Thymus (tissue), 11 donors: Measurements from ENCODE around the gene DDX54. TPM values are rescaled to one million over a fixed set of nuclear protein-coding genes. Genes with fewer than 3 reads are reported as not detected.

Source experiments
- DNase-seq, 9 donors: peaks; one replicate each; pipeline ENCODE4 v3.0.0-alpha.2; 2013; ENCODE audit warnings: low spot score in 9 of 9, low read depth in 6 of 9, missing footprints in 1 of 9
- H3K27ac ChIP-seq, 2 donors: one replicate each; pipeline ENCODE4 v1.5.1; 2013; ENCODE audit warnings: control low read depth in 1 of 2, low read depth in 1 of 2, low read length in 1 of 2, mild to moderate bottlenecking in 1 of 2, moderate library complexity in 1 of 2
- H3K27me3 ChIP-seq, 2 donors: one replicate each; pipeline ENCODE4 v1.5.1; 2013; ENCODE audit warnings: low read length in 1 of 2; ENCODE audit not compliant: control insufficient read depth in 2 of 2, insufficient read depth in 1 of 2
- H3K36me3 ChIP-seq, 2 donors: one replicate each; pipeline ENCODE4 v1.5.1; 2013; ENCODE audit warnings: low read length in 1 of 2, mild to moderate bottlenecking in 1 of 2, moderate library complexity in 1 of 2; ENCODE audit not compliant: control insufficient read depth in 2 of 2, insufficient read depth in 2 of 2
- H3K4me1 ChIP-seq, 2 donors: one replicate each; pipeline ENCODE4 v1.5.1; 2013; ENCODE audit warnings: low read length in 2 of 2; ENCODE audit not compliant: control insufficient read depth in 2 of 2, insufficient read depth in 2 of 2
- H3K4me3 ChIP-seq, 2 donors: one replicate each; pipeline ENCODE4 v1.5.1; 2013; ENCODE audit warnings: low read length in 2 of 2, control low read depth in 1 of 2, mild to moderate bottlenecking in 1 of 2
- H3K9me3 ChIP-seq, 2 donors: one replicate each; pipeline ENCODE4 v1.5.1; 2013; ENCODE audit warnings: low read length in 1 of 2, mild to moderate bottlenecking in 1 of 2; ENCODE audit not compliant: control insufficient read depth in 2 of 2, insufficient read depth in 1 of 2
- WGBS: extraction: QIAGEN DNeasy Blood & Tissue Kit; methylation state at CpG from one replicate; pipeline ENCODE4 v1.1.7; 2013; 5-methylcytosine and 5-hydroxymethylcytosine counted together
- polyA plus RNA-seq: library from polyadenylated mRNA; stranded (reverse); fragments of 200-250 nt; gene quantifications from one replicate; pipeline ENCODE4 v1.2.3, GENCODE V29; 2013
- total RNA-seq: library from RNA; stranded (reverse); fragments of 120-200 nt; gene quantifications from one replicate; pipeline ENCODE4 v1.2.4, GENCODE V29; 2013
- donor health status: healthy.

Gene DDX54
- total and polyA plus RNA-seq, 2 donors: 23.6 to 49.8 TPM

DNA sequence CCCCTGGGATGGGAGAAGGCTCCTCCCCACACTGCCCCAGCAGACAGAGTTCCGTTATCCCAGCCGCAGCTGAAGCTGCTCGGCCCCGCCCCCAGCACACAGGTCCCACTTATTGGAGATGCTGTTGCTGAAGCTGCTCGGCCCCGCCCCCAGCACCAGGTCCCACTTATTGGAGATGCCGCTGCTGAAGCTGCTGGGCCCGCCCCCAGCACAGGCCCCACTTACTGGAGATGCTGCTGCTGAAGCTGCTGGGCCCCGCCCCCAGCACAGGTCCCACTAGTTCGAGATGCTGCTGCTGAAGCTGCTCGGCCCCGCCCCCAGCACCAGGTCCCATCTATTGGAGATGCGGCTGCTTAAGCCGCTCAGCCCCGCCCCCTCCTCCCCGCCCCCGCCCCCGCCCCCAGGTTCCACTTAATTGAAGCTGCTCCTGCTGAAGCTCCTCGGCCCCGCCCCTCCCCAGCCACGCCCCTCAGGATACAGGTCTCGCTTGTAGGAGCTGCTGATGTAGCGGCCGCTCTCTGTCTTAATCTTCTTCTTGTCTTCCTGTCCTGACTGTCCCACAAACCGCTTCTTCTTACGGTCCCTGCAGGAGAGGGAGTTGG, 23.8 kb downstream of the DDX54 start:
- DNase-seq: peak in 1 of 9 donors; percentile 33

DNA sequence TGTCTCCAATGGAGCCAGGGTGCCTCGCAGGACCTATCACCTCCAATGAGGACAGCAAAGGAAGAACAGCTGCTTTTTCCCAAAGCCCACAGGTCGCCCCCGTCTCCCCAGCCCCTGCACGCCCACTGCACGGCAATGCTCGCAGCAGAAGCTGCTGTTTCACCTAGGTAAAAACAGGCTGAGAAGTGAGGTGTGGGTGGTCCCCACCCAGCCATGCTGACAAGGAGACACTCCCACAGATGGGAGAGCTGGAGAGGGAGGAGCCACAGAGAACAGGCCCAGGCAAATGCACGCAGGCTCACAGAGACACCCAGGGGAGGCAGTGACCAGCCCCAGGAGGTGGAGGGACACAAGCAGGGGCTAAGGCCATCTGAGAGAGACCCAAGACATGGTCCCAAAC, 25.3 kb downstream of the DDX54 start:
- DNase-seq: no peak
- Histone ChIP-seq H3K27ac (no peak overlapping the region), H3K9me3 (no peaks in the 10 kb centered on the region), H3K27me3 (peaks cover 2 to 8% of the 10 kb centered on the region in 2 donors), H3K36me3 (peaks cover 54 to 70% of the 10 kb centered on the region in 2 donors), H3K4me3 (no peak overlapping the region), H3K4me1 (no peaks in the 10 kb centered on the region)
- 95% methylated on average over 7 of the region's 7 CpGs for WGBS

More for the DNA sequence above, 23.8 kb downstream of the DDX54 start:
- Histone ChIP-seq H3K9me3 (no peaks in the 10 kb centered on the region), H3K4me1 (no peaks in the 10 kb centered on the region), H3K27ac (no peak overlapping the region), H3K27me3 (no peaks in the 10 kb centered on the region), H3K4me3 (no peak overlapping the region), H3K36me3 (peaks cover 69 to 84% of the 10 kb centered on the region in 2 donors)
- WGBS: 96% methylated on average over 26 of the region's 26 CpGs

DNA sequence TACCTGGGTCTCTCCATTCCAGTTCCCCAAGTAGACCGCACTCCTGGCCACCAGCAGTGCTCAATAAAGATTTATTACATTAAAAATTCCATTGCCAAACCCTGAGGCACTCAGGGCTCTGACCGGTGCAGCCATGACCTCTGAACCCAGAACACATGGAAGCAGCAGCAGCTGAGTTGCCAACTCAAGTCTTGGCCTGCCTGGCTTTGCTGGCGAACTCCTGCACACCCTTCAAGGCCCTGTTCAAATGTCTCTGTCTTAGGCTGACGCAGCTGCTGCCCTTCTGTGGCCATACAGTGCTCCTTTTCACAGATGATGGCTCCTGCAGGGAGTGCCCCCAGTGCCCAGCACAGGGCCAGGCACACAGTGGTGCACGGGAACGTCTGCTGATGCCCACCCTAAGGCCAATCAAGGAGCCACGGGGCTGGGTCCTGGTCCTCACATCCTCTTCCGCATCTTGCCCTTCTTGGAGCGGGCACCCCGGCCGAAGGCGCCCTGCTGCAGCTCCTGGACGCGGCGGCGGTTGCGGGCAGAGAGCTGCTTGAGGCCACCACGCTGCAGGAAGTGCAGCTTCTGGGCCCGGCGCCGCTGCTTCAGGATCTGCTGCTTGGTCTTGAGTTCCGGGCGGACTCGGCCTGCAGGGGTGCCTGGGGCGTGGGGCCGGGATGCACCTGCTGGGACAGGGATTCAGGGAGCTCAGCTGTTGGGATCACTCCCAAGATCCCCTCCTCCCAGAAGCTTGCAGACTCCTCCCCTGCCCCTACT, 26.7 kb downstream of the DDX54 start:
- no peak for DNase-seq
- peaks cover 47 to 63% of the 10 kb centered on the region in 2 donors for H3K36me3 ChIP-seq
- H3K27ac ChIP-seq: no peak overlapping the region
- 98% methylated on average over 26 of the region's 26 CpGs for WGBS
- H3K27me3 ChIP-seq: peaks cover 12 to 22% of the 10 kb centered on the region in 2 donors
- no peaks in the 10 kb centered on the region for H3K9me3 ChIP-seq
- H3K4me1 ChIP-seq: peaks cover 0 to 12% of the 10 kb centered on the region in 2 donors
- H3K4me3 ChIP-seq: no peak overlapping the region

DNA sequence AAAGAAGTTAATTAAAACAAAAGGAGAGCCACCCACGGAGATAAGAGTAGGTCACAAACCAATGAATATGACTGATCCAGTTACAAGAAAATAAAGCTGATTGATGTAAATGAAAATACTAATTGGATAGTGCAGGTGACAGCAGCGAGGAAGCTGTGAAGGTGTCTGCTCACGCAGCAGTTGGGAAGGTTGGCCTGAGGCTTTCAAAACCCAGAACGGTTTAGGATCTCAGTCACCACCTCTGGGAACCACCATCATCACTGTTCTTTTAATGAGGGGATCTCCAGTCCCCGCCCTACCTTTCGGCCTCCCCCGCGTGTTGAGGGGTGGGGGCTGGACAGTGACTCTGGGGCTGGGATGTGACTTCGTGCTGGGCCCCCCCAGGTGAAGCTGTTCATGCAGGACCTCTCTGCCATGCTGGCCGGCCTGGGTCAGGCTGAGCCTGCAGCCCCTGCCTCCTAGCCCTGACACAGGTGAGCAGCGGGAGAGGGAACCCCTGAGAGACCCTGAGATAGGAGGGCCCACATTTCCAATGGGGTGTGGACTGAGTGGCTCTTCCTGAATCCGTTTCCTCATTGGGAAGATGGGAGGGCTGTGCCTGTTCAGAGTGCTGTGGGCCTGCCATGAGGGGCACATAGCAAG, 27.9 kb downstream of the DDX54 start:
- H3K27ac ChIP-seq: no peak overlapping the region
- WGBS: 98% methylated on average over 12 of the region's 12 CpGs
- H3K4me1 ChIP-seq: peaks cover 0 to 25% of the 10 kb centered on the region in 2 donors
- peaks cover 13 to 34% of the 10 kb centered on the region in 2 donors for H3K27me3 ChIP-seq
- no peaks in the 10 kb centered on the region for H3K9me3 ChIP-seq
- H3K4me3 ChIP-seq: no peak overlapping the region
- DNase-seq: no peak
- peaks cover 34 to 50% of the 10 kb centered on the region in 2 donors for H3K36me3 ChIP-seq

DNA sequence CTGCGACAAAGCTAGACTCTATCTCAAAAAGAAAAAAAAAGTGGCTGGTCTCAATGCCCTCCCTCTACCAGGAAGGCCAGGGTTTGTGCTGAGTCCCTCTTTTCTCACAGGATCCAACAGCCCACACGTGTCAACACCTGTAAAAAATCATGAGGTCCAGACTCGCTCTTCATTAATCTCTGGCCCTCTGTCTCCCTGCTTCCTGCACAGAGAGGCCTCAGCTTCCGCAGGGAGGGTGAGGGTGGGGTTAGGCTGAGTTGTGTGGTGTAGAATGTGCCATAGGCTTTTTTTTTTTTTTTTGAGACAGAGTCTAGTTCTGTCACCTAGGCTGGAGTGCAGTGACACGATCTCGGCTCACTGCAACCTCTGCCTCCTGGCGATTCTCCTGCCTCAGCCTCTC, 29.6 kb downstream of the DDX54 start:
- peaks cover 0 to 27% of the 10 kb centered on the region in 2 donors for H3K4me1 ChIP-seq
- no peaks in the 10 kb centered on the region for H3K9me3 ChIP-seq
- no peak overlapping the region for H3K27ac ChIP-seq
- 19% methylated on average over 7 of the region's 7 CpGs for WGBS
- H3K36me3 ChIP-seq: peaks cover 21 to 35% of the 10 kb centered on the region in 2 donors
- DNase-seq: no peak
- no peak overlapping the region for H3K4me3 ChIP-seq
- H3K27me3 ChIP-seq: peaks cover 13 to 45% of the 10 kb centered on the region in 2 donors

- H3K27me3 ChIP-seq: peaks cover 13 to 51% of the 10 kb centered on the region in 2 donors
- 88% methylated on average over 12 of the region's 12 CpGs for WGBS
These were observed 30.2 kb downstream of the DDX54 start for GRCh38 chr12:113155060-113155459.

GRCh38 chr12:113154351-113154973, 30.8 kb downstream of the DDX54 start:
- Histone ChIP-seq H3K36me3 (peaks cover 18 to 23% of the 10 kb centered on the region in 2 donors), H3K27ac (no peak overlapping the region), H3K4me1 (peaks cover 0 to 31% of the 10 kb centered on the region in 2 donors), H3K27me3 (peaks cover 13 to 55% of the 10 kb centered on the region in 2 donors), H3K4me3 (peak overlapping the region in 1 of 2 donors; percentile 2), H3K9me3 (no peaks in the 10 kb centered on the region)
- 6% methylated on average over 51 of the region's 51 CpGs for WGBS
- DNase-seq: peak in 1 of 9 donors; percentile 38

More at GRCh38 chr12:113155060-113155459, 30.2 kb downstream of the DDX54 start:
- H3K27ac ChIP-seq: no peak overlapping the region
- H3K9me3 ChIP-seq: no peaks in the 10 kb centered on the region
- no peak for DNase-seq
- peaks cover 19 to 29% of the 10 kb centered on the region in 2 donors for H3K36me3 ChIP-seq
- H3K4me3 ChIP-seq: no peak overlapping the region
- peaks cover 0 to 27% of the 10 kb centered on the region in 2 donors for H3K4me1 ChIP-seq

- H3K27ac ChIP-seq: no peak overlapping the region
- DNase-seq: peak in 4 of 9 donors; percentile 50 to 78 (median 60)
- peaks cover 0 to 32% of the 10 kb centered on the region in 2 donors for H3K4me1 ChIP-seq
- peaks cover 4 to 10% of the 10 kb centered on the region in 2 donors for H3K36me3 ChIP-seq
- peaks cover 13 to 59% of the 10 kb centered on the region in 2 donors for H3K27me3 ChIP-seq
- 7% methylated on average over 70 of the region's 70 CpGs for WGBS
- peak overlapping the region; percentile 32 to 33 for H3K4me3 ChIP-seq
- no peaks in the 10 kb centered on the region for H3K9me3 ChIP-seq
These were observed 32.2 kb downstream of the DDX54 start for GRCh38 chr12:113152835-113153814.
